HFFc6 (cell line): ENCODE measurements around the gene SYCE3. TPM values are rescaled to one million over a fixed set of nuclear protein-coding genes. Genes with fewer than 3 reads are reported as not detected.

ENCODE experiments used
- DNase-seq: peaks from one replicate; pipeline ENCODE4 v3.0.0-alpha.2; 2018
- H3K27ac Mint-ChIP-seq: 2 replicates; pipeline ENCODE4 v1.8.0; 2020; ENCODE audit warnings: mild to moderate bottlenecking, mixed read lengths
- H3K27me3 Mint-ChIP-seq: 2 replicates; pipeline ENCODE4 v1.8.0; 2021; ENCODE audit warnings: mild to moderate bottlenecking, moderate library complexity, mixed read lengths; ENCODE audit not compliant: insufficient read depth
- H3K36me3 Mint-ChIP-seq: 2 replicates; pipeline ENCODE4 v1.8.0; 2021; ENCODE audit warnings: low read depth, mixed read lengths
- H3K4me1 Mint-ChIP-seq: 2 replicates; pipeline ENCODE4 v1.8.0; 2020; ENCODE audit warnings: low read depth, mixed read lengths
- H3K4me3 Mint-ChIP-seq: 2 replicates; pipeline ENCODE4 v1.8.0; 2020; ENCODE audit warnings: mild to moderate bottlenecking, moderate library complexity, mixed read lengths
- H3K9me3 Mint-ChIP-seq: 2 replicates; pipeline ENCODE4 v1.8.0; 2020; ENCODE audit warnings: mild to moderate bottlenecking, mixed read lengths
- total RNA-seq, 6 experiments: library from RNA; stranded (reverse); fragmentation: NEBNext Ultra II Directional; extraction: Animal tissue kit (Norgen Biotek cat#: 25700); gene quantifications; 2 replicates in 1 of 6; 3 replicates in 5 of 6; pipeline ENCODE4 v1.2.3, GENCODE V29; 2021
- TF ChIP-seq, protein P1 (sequence below): fragments of 200-600 bp; sonication (generic); IDR thresholded peaks from 2 replicates; pipeline ENCODE4 v1.5.0; 2021; ENCODE audit warnings: antibody characterized with exemption, mild to moderate bottlenecking

SYCE3 gene
- total RNA-seq, 6 experiments from 2014 or later = not detected

DNA sequence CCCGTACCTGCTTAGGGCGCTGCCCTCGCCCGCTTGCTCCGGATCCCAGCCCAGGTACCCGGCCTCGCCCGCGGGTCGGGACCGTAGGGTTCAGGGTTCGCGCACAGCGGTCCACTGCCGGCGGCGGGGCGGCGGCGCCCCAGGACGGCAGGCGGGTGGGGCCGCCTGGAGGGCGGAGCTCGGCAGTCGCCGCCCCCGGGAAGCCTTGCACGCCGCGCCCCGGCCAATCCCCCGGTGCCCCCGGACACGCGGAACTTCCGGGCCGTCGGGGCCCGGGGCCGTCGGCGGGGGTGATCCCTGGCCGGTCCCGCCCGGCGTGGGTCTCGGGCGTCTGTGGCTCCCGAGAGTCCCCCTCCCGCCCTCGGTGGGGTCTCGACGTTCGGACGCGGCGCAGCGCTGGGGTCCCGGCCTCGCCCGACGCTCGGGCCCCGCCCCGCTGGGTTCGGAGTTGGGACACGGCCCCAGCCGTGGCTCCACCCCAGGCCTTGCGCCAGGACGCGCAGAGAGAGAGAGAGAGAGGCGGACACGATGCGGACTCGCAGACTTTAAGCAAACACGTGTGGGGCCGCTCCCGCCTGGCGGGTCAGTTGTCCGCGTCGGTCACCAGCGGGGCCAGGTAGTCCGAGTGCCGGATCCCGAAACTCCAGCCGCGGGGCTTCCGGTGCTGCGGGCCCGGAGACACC, 32.7 kb downstream of the SYCE3 start, which contains the start of gene TYMP:
Gene TYMP (minus strand): TSS at position 116 of the 683 bp plus-strand sequence. CDS start 303 bp downstream, outside the sequence.
- DNase-seq = no peak
- peaks cover 9% of the 10 kb centered on the region for H3K4me1 Mint-ChIP-seq
- H3K9me3 Mint-ChIP-seq = no peaks in the 10 kb centered on the region
- H3K4me3 Mint-ChIP-seq = no peak within 1 kb of the TSS
- TF ChIP-seq, protein P1, sequence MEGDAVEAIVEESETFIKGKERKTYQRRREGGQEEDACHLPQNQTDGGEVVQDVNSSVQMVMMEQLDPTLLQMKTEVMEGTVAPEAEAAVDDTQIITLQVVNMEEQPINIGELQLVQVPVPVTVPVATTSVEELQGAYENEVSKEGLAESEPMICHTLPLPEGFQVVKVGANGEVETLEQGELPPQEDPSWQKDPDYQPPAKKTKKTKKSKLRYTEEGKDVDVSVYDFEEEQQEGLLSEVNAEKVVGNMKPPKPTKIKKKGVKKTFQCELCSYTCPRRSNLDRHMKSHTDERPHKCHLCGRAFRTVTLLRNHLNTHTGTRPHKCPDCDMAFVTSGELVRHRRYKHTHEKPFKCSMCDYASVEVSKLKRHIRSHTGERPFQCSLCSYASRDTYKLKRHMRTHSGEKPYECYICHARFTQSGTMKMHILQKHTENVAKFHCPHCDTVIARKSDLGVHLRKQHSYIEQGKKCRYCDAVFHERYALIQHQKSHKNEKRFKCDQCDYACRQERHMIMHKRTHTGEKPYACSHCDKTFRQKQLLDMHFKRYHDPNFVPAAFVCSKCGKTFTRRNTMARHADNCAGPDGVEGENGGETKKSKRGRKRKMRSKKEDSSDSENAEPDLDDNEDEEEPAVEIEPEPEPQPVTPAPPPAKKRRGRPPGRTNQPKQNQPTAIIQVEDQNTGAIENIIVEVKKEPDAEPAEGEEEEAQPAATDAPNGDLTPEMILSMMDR = no peak
- no peaks in the 10 kb centered on the region for H3K36me3 Mint-ChIP-seq
- H3K27me3 Mint-ChIP-seq = peaks cover 18% of the 10 kb centered on the region
- no peak within 1 kb of the TSS for H3K27ac Mint-ChIP-seq

DNA sequence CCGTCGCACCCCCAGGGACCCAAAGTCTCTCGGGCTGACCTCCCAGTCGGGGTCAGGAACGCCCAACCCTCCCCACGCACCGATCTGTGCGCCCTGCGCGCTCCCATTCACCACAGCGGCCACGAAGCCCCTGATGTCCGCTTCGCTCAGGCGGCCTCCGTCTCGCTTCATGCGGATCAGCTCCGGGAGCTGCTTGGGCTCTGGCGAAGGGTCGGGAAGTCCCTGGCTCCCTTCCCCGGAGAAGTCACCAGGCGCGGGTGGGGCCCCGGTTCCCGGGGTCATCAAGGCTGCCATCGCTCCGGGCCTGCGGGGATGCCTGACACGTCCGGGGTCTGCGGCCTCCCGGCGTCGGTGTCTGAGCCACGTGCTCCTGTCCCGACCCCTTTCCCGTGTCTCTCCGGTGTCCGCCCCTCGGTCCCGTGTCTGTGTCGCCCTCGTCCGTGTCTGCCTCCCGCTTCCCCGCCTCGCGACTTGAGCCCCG, 33.3 kb downstream of the SYCE3 start:
- Mint-ChIP-seq H3K27me3 (peaks cover 16% of the 10 kb centered on the region), H3K4me1 (peaks cover 15% of the 10 kb centered on the region), H3K4me3 (no peak overlapping the region), H3K27ac (no peak overlapping the region), H3K9me3 (no peaks in the 10 kb centered on the region), H3K36me3 (peaks cover 5% of the 10 kb centered on the region)
- no peak for DNase-seq
- TF ChIP-seq, protein P1 = no peak

DNA sequence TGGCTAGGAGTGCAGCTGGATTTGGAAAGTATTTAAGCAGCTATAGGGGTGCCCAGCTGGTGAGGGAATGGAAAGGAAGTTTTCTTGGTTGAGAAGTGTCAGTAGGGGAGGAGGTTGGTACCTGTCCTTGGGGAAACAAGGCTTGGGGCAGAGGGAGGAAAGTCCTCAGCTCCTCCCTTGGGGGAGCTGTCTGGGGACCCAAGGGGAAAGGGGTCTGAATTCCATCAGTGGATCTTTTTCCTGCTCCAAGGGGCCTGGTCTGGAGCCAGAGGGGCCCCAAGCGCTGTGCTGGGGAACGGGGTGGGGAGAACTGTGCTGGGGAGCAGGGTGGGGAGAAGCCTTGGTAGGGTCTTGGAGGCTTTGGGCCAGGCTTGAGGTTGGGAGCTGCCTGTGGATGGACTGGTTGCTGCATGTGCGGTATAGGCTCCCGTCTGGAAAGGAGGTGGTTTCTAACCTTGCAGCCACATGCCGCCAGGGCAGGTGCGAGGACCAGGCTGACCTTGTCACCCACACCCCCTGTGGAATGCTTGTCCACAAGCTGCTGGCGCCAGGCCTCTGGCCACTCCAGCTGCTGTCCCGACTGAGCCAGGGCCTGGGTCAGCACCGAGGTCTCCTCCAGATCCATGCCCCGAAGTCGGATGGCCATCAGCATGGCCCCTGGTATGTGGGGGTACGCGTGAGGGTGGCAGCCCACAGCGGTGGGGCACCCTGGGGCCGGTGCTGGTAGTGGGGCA, 33.9 kb downstream of the SYCE3 start:
- Mint-ChIP-seq H3K4me3 (no peak overlapping the region), H3K9me3 (no peaks in the 10 kb centered on the region), H3K4me1 (peaks cover 19% of the 10 kb centered on the region), H3K27ac (no peak overlapping the region), H3K27me3 (peaks cover 15% of the 10 kb centered on the region), H3K36me3 (peaks cover 7% of the 10 kb centered on the region)
- TF ChIP-seq, protein P1 = no peak
- DNase-seq = no peak

DNA sequence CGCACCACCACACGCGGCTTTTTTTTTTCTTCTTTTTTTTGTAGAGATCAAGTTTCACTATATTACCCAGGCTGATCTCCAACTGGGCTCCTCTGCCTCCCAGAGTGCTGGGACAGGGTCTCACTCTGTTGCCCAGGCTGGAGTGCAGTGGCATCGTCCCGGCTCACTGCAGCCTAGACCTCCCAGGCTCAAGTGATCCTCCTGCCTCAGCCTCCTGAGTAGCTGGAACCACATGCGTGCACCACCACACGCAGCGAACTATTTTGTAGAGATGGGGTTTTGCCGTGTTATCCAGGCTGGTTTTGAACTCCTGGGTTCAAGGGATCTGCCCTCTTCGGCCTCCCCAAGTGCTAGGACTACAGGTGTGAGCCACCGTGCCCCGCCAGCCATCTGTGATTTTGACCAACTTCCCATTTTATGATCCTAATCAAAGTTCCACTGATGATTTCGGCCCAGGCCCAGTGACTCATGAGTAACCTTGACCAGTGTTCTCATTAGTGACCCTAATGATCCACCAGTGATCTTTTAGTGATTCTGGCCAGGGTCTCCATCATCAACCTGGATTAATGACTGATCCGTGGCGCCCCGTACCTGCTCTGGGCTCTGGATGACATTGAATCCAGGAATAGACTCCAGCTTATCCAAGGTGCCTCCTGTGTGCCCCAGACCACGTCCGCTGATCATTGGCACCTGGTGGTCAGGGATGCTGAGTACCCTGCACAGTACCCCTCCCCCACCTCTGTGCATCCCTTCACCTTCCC, 34.6 kb downstream of the SYCE3 start:
- DNase-seq = no peak
- Mint-ChIP-seq H3K9me3 (no peaks in the 10 kb centered on the region), H3K27me3 (peaks cover 10% of the 10 kb centered on the region), H3K4me1 (peaks cover 19% of the 10 kb centered on the region), H3K27ac (no peak overlapping the region; the same call in 1 of the 2 replicates), H3K4me3 (peak overlapping the region; percentile 78; the same call in 1 of the 2 replicates), H3K36me3 (peaks cover 7% of the 10 kb centered on the region)
- TF ChIP-seq, protein P1 = no peak
